ES-I3 (cell line): ENCODE data around the gene NUDT16.
"Not testable (repeated sequence)": the region's sequence is repeated elsewhere in the genome, so short reads cannot be mapped to it uniquely, and the experiment has no call there.

Experiments used
- H3K36me3 ChIP-seq: 2 replicates; pipeline ENCODE4 v1.6.1; 2013; ENCODE audit warnings: mild to moderate bottlenecking, low read length, control low read depth, moderate library complexity; ENCODE audit not compliant: insufficient read depth
- H3K4me1 ChIP-seq: 2 replicates; pipeline ENCODE4 v1.6.1; 2013; ENCODE audit warnings: mild to moderate bottlenecking, control low read depth, low read length; ENCODE audit not compliant: insufficient read depth
- H3K9ac ChIP-seq: 2 replicates; pipeline ENCODE4 v1.6.1; 2013; ENCODE audit warnings: low read depth, mild to moderate bottlenecking, low read length, moderate library complexity
- H3K9me3 ChIP-seq: 2 replicates; pipeline ENCODE4 v1.6.1; 2013; ENCODE audit warnings: mild to moderate bottlenecking, low read length, moderate library complexity; ENCODE audit not compliant: control insufficient read depth, insufficient read depth

Gene NUDT16

DNA sequence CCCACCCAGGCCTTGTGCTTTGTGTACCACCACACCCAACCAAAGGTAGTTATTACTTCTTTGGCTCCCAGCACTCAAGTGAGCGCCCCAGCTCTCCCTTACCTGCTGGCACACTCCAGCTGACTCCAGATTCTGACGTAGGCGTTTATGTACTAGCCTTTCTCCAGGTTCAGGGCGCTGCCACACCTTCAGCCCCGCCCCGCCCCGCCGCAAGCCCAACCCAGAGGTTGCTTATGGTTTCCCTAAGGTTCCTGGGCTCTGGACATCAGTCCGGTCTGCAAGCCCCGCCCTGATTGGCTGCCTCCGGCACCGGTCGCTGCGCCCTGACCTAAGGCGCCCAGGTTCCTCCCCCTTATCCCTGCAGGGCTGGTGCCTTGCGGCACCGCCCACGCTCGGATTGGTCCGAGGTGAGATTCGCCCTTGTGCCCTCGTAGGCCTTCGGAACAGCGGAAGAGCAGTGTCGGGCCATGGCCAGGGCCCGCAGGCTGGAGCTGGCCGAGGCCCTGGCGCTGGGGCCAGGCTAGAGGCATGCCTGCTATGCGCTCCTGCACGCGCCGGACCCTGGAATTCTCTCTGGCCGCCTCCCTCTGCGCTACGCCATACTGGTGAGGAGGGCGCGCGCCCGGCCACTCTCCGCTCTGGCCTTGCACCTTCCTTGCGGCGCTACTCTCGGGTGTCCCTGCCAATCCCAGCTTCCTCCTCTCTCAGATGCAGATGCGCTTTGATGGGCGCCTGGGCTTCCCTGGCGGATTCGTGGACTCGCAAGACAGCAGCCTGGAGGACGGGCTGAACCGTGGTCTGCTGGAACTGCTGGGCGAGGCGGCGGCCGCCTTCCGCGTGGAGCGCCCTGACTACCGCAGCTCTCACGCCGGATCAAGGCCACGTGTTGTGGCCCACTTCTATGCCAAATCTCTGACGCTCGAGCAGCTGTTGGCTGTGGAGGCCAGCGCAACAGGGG, 19.8 kb upstream of the NUDT16 start:
- Histone ChIP-seq H3K4me1 (no peaks in the 10 kb centered on the region), H3K36me3 (no peaks in the 10 kb centered on the region), H3K9me3 (peaks cover 4% of the 10 kb centered on the region; the same call in 1 of the 2 replicates), H3K9ac (peak overlapping the region; percentile 76)

DNA sequence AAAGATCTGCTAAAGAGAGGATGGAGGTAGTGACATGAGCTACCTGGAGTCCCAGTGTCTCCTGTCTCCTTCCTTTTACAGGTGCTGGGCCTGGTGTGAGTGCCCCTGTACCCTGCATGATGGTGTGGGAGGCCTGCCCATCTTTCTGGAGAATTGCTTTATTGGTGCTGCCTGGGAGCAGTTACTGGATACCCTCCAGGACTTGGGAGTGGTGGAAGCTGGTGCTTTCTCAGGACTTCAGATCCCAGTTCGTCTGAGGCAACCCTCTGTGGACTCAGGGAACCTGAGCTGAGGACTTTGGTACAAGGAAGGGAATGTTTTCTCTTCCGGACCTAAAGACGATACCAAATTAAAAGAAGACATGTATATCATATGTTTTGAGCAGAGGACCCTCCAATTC, 18.3 kb upstream of the NUDT16 start:
- H3K4me1 ChIP-seq, result no peaks in the 10 kb centered on the region
- no peak overlapping the region; the same call in 1 of the 2 replicates for H3K9ac ChIP-seq
- no peaks in the 10 kb centered on the region for H3K36me3 ChIP-seq

DNA sequence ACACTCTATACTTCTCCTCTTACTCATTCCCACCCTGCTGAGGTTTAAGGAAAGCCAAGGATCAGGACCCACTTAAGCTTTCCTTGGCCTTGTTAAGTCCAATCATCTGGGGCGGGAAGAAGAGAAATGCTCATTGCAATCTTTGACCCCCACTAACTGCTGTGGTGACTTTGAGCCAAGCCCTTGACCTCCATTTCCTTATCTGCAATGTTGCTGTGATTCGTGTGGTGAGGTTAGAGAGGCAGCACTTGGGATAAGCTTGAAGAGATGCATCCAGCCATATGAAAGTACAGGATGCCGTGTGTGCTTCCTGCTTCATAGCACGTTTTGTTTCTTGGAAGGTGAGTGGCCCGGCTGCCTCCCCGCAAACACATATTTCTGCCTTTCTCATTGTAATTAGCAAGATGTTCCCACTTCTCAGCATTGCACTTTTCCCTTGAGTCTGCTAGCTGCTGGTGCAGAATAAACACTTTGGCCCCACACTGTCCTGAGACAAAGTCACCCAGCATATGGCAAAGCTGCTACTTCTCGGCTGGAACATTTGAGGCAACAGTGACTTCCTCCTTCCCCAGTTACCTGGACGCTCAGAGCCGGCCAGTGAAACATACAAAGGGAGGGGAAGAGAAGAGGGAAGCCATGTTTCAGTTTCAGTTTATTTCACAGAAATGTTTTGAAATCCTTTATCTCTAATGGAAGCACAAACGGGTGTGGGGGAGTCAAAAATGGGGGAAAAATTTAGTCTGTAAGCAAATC, 10.5 kb upstream of the NUDT16 start:
- no peaks in the 10 kb centered on the region; the same call in 1 of the 2 replicates for H3K36me3 ChIP-seq
- no peak overlapping the region for H3K9ac ChIP-seq
- H3K9me3 ChIP-seq, result peaks cover 7% of the 10 kb centered on the region; the same call in 1 of the 2 replicates
- no peaks in the 10 kb centered on the region for H3K4me1 ChIP-seq

More for the DNA sequence above, 18.3 kb upstream of the NUDT16 start:
- H3K9me3 ChIP-seq, result peaks cover 9% of the 10 kb centered on the region; the same call in 1 of the 2 replicates

DNA sequence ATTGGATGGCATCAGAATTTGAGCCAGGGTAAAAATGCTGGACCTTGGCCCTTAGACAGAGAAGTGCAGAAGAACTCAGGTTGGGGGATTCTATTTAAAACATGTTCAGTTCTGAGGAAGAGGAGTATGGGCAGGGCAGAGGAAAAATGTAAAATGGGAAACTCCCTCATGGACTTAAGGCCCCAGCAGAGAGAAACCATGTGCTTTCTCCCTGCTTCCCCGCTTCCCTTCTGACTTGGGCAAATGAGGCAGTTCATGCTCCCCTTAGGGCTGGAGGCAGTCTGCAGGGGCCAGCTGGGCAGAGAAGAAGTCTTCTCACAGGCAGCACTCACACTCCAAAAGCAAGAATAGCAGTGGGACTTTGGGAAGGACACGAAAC, 9.9 kb upstream of the NUDT16 start:
- Histone ChIP-seq H3K4me1 (no peaks in the 10 kb centered on the region), H3K9me3 (0 out of 2 replicates have a peak, but pooled peaks cover 6% of the 10 kb centered on the region), H3K9ac (no peak overlapping the region), H3K36me3 (no peaks in the 10 kb centered on the region; the same call in 1 of the 2 replicates)

DNA sequence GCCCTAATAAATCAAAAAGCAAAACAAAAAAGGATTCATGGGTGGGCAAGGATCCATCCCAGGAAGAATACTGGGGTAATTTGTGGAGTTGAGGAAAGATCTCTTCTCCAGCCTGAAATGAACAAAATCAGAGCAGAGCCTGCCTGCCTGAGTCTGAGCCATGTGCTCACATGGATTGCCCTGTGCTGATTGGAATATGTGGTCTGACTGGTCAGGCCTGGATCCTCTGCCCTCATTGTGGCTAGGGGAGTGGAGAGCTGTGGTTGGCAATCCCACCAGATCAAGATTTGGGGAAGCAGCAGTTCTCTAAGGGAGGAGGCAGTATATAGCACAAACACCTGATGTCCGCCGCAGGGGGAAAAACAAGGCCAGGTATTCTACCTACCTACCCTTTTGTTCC, 6.8 kb upstream of the NUDT16 start:
- no peaks in the 10 kb centered on the region; the same call in 1 of the 2 replicates for H3K36me3 ChIP-seq
- H3K4me1 ChIP-seq, result no peaks in the 10 kb centered on the region
- no peak overlapping the region for H3K9ac ChIP-seq

DNA sequence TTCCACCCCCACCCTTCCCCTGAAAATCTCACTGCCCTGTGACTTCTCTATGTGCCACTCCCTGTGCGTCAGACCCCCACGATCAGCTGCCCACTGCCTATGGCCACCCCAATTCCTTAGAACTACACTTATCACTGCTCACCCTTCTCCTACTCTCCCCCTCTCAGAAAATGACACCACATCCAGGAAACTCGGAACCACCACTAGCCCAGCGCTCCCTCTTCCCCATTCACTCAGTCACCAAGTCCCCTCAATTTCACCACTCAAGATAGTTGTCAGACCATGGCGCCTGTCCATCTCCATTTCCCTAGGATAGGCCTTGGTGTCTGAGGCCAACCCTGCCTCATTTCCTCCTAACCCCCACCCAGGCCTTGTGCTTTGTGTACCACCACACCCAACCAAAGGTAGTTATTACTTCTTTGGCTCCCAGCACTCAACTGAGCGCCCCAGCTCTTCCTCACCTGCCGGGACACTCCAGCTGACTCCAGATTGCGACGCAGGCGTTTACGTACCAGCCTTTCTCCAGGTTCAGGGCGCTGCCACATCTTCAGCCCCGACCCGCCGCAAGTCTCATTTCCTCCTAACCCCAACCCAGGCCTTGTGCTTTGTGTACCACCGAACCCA, 641 bp upstream of the NUDT16 start:
- H3K36me3 ChIP-seq, H3K9me3 ChIP-seq, H3K4me1 ChIP-seq: not testable (repeated sequence)
- peak overlapping the region; percentile 84 for H3K9ac ChIP-seq

More for the DNA sequence above, 6.8 kb upstream of the NUDT16 start:
- H3K9me3 ChIP-seq, result no peaks in the 10 kb centered on the region

DNA sequence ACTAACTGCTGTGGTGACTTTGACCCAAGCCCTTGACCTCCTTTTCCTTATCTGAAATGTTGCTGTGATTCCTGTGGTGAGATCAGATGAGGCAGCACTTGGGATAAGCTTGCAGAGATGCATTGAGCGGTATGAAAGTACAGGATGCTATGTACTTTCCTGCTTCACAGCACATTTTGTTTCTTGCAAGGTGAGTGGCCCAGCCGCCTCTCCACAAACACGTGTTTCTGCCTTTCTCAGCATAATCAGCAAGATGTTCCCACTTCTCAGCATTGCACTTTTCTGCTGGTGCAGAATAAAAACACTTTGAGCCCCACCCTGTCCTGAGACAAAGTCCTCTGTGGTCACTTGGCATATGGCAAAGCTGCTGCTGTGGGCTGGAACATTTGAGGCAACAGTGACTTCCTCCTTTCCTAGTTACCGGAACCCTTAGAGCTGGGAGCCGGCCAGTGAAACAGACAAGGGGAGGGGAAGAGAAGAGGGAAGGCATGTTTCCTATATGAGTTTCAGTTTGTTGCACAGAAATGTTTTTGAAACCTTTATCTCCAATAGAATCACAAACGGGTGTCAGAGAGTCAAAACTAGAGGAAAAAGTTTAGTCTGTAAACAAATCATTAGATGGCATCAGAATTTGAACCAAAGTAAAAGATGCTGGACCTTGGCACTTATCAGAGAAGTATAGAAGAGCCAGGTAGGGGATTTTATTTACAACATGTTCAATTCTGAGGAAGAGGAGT, 5.0 kb downstream of the NUDT16 start:
- no peak overlapping the region for H3K9ac ChIP-seq
- H3K4me1 ChIP-seq, result 0 out of 2 replicates have a peak, but pooled peaks cover 4% of the 10 kb centered on the region
- H3K9me3 ChIP-seq, result no peaks in the 10 kb centered on the region
- H3K36me3 ChIP-seq, result no peaks in the 10 kb centered on the region

DNA sequence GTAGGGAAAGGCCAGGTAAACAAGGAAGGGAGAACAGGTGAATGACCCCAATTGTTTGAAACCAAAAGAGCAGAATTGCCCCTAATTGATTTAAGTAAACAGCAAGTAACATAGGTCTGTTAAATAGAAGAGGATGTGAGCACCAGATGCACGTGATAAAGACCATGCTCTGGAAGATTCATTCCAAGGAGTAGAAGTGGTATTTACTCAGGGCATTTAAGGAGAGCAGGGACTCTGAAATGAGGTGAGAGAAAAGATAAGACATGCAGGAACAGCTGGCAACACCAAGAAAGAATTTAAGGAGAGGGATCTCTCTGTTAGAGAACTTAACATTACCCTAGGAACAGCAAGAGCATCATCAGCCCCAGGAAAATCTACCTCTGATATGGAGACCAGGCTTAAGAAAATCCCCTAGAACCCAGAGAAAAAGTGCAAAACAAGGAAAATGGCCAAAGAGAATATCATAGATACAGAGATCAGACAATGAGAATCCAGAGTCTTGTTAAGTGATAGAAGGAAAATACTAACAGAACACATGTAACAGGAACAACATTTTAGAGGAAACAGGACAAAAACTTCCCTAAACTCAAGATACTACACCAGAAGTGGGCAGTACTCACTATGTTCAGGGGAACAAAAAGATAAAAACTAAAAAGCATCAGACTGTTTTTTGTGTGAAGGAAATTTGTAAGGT, 6.4 kb downstream of the NUDT16 start:
- Histone ChIP-seq H3K9me3 (no peaks in the 10 kb centered on the region), H3K4me1 (no peaks in the 10 kb centered on the region), H3K36me3 (no peaks in the 10 kb centered on the region), H3K9ac (no peak overlapping the region; the same call in 1 of the 2 replicates)

DNA sequence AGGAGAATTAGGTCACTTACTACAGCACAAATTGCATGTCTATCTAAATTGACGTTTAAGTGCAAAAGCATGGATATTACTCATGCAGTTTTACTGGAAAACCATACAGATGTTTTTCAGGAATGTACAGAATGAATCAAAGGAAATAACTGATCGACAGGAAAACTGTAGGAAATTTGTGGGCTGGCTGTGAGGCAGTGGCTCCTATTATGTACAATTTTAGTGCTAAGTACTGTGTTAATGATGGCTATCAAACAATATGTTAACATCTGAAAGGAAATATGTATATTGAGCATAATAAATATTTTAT, 6.9 kb downstream of the NUDT16 start:
- no peaks in the 10 kb centered on the region for H3K9me3 ChIP-seq
- no peak overlapping the region; the same call in 1 of the 2 replicates for H3K9ac ChIP-seq
- no peaks in the 10 kb centered on the region for H3K36me3 ChIP-seq
- H3K4me1 ChIP-seq, result no peaks in the 10 kb centered on the region

DNA sequence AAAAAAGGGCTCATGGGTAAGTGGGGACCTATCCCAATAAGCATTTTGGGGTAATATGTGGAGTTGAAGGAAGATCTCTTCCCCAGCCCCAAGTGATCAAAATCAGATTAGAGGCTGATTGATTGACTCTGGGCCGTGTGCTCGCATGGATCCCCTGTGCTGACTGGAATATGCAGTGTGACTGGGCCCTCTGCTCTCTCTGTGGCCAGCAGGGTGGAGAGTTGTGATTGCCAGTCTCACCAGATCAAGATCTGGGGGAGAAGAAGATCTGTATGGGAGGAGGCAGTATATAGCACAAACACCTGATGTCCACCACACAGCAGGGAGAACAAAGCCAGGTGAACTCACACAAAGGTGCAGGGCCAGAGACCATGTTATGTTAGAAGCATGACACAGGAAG, 8.8 kb downstream of the NUDT16 start:
- Histone ChIP-seq H3K9ac (no peak overlapping the region), H3K4me1 (no peaks in the 10 kb centered on the region), H3K9me3 (no peaks in the 10 kb centered on the region), H3K36me3 (no peaks in the 10 kb centered on the region)

DNA sequence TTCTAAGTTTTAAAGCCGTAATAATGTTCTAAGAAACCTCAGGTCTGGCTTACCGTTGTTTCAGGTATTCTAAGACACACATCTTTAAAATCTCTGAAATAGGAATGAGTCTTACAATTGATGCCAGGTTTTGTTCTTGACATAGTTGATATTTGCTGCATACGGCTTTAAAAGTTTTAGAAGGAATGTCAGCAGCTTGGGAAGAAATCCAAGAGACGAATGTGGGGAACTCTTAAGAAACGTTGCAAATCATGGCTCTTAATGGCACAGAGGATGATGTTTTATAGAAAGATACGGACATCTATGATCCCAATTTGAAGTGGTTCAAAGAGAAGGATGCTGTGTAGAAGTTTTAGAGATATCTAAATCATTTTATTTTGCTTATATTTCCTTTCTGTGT, 11.5 kb downstream of the NUDT16 start:
- H3K9ac ChIP-seq, result no peak overlapping the region
- no peaks in the 10 kb centered on the region for H3K36me3 ChIP-seq
- H3K4me1 ChIP-seq, result no peaks in the 10 kb centered on the region
- H3K9me3 ChIP-seq, result no peaks in the 10 kb centered on the region

DNA sequence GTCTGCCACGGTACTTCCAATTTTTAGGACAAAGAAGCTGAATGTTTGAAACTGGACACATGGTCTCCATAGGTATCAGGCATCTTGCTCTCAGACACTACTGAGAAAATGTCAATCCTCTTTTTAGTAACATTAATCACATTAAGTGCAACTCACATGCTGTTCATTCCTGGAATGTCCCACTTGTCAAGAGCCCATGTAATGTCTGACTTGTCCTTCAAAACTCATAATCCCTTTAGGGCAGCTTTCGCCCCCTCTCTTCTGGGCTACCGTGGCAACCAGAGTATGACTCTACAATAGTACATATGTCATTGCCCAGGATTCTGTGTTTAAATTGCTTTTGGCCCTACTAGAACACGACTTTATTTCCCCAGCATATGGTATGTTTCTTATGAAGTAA, 12.3 kb downstream of the NUDT16 start:
- Histone ChIP-seq H3K9ac (no peak overlapping the region), H3K36me3 (no peaks in the 10 kb centered on the region), H3K9me3 (no peaks in the 10 kb centered on the region), H3K4me1 (no peaks in the 10 kb centered on the region)

DNA sequence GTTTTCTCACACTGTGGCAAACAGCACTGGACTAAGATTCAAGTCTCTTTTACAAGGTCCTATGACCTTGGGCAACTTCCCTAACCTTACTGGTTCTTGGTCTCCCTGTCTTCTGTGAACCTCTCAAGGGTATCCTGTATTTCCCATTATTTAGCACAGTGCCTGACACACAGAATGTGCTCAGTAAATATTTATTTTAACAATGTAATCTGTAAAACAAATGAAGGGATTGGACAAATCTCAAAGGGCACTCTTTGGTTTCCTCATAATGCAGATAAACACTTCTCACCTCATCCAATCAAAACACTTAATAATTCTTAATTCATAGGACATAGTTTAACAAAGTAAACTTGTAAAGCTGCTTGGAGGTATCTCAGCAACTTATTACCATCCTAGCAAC, 12.8 kb downstream of the NUDT16 start:
- no peaks in the 10 kb centered on the region for H3K36me3 ChIP-seq
- no peaks in the 10 kb centered on the region for H3K9me3 ChIP-seq
- no peak overlapping the region for H3K9ac ChIP-seq
- H3K4me1 ChIP-seq, result no peaks in the 10 kb centered on the region
